Suppressor macrophage treated with lipopolysaccharide for 1 hour (primary cell): ENCODE results near the gene NUTM2F.
"Not testable (repeated sequence)": the region's sequence is repeated elsewhere in the genome, so short reads cannot be mapped to it uniquely, and the experiment has no call there.

Source experiments
- DNase-seq, 3 donors: peaks; one replicate each; pipeline ENCODE4 v3.0.0-alpha.2; 2020 to 2022

NUTM2F gene

DNA sequence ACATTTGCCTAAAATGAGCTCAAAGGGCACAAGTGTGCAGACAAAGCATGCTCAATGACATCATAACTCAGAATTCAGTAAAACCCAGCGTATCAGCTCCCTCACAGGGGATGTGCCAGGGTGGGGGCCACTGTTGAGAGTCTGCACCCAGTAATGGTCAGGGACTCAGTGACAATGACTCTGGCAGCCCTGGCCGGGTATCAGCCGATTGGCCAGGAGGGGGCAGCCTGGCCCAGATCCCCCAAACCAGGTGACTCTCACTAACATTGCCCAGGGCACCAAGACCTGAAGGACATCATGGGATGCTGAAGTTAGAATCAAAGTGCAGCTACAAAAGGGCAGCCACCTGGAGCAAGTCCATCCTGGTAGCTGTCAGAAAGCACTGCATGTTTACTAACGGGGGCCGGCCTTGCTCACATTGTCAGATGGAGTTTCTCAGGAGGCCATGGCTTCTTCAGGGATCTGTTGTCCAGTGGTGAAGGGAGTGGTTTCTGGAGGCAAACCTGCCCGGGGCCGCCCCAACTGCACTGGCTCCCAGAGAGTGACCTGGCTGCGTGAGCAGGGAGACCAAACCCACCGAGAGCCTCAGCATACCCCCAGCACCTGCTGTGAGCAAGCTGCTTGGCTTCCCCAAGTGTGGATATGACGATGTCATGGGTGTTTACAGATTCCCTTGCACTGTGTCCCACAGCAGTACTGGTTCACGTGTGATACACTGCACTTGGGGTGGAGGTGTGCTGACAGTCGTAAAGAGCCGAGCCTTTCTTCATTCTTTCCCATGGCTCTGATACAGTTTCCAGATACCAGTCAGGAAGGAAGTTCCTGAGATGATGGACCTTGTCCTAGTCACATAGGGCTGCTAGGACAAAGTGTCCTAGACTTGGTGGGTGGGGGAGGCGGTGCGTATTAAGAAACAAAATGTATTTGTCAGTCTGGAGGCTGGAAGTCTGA is 13.1 kb downstream of the NUTM2F start:
- DNase-seq: not testable (repeated sequence)

DNA sequence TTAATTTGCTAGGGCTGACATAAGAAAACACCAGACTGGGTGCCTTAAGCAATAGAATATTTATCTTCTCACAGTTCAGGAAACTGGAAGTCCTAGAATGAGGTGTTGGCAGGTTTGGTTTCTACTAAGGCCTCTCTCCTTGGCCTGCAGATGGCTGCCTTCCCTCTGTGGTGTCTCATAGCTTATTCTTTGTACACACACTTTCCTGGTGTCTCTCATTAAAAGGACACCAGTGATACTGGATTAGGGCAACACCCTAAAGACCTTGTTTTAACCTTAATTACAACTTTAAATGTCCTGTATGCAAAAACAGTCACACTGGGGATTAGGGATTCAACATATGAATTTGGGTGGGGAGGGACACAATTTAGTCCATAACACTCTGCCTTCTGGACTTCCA is 25.1 kb downstream of the NUTM2F start:
- DNase-seq: no peak

DNA sequence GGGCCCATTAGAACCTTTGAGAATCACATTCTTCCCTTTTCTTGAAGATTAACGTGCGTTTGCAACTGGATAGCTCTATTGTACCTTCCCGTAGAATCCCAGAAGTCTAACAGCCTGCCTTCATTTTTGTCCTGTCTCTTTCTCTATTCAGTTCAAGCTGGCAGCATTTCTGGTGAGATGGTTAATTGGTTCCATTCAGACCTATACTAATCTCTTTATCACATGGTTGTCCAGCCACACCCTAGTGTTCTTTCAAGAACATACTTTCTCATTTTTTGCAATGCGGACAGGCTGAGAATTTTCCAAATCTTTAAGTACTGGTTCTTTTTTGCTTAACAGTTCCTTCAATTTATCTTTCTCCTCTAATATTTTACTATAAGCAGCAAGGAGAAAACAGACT is 26.0 kb downstream of the NUTM2F start:
- DNase-seq: no peak

DNA sequence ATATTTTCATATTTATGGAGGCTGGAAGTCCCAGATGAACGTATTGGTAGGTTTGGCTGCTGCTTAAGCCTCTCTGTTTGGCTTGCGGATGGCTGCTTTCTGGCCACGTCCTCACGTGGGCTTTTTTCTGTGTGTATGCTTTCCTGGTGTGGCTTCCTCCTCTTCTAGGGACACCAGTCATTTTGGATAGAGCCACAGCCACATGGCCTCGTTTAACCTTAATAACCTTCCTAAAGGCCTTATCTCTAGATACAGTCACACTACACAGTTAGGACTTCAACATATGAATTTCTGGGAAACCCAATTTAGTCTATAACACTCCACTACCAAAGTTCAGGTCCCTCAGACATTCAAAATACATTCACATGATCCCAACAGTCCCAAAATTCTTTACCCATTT is 26.9 kb downstream of the NUTM2F start:
- DNase-seq: no peak

DNA sequence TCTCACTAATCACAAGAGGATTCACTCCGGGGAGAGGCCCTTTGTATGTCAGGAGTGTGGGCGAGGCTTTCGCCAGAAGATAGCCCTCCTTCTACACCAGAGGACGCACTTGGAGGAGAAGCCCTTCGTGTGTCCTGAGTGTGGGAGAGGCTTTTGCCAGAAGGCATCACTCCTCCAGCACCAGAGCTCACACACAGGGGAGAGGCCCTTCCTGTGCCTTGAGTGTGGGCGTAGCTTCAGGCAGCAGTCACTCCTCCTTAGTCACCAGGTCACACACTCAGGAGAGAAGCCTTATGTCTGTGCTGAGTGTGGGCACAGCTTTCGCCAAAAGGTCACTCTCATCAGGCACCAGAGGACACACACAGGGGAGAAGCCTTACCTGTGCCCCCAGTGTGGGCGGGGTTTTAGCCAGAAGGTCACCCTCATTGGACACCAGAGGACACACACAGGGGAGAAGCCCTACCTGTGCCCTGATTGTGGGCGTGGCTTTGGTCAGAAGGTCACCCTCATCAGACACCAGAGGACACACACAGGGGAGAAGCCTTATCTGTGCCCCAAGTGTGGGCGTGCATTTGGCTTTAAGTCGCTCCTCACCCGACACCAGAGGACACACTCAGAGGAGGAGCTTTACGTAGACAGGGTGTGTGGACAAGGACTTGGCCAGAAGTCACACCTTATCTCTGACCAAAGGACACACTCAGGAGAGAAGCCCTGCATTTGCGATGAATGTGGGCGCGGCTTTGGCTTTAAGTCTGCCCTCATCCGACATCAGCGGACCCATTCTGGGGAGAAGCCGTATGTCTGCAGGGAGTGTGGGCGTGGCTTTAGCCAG is 27.8 kb downstream of the NUTM2F start:
- peak in 2 of 3 donors; percentile 5 to 7 for DNase-seq

DNA sequence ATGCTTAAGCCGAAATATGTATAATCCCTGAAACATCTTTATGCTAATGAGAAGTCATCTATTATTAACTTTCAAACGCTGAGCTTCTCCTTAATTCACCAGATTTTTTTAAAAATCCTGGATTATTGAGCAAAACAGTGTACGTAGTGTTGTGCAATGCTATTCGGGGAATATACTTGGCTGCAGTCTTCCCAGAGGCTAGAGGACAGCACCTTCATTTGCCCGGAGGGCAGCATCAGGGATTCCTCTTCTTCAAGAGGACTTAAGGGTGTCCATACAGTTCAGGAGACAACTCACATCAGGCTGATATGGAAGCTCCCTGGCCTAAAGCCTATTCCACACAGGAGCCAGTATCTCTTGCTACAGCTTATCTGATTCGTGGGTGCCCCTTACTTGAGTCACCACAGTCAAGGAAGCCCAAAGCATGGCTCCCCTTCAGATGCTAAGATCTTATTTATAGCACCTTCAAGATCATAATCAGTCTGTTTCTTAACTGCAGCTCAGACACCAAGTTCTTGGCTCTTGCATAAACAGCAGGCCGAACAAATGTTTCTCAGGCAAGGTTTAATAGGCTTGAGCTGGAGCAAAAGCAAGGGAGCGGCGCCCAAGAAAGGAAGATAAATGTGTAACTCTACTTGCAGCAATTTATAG is 29.4 kb downstream of the NUTM2F start:
- no peak for DNase-seq

DNA sequence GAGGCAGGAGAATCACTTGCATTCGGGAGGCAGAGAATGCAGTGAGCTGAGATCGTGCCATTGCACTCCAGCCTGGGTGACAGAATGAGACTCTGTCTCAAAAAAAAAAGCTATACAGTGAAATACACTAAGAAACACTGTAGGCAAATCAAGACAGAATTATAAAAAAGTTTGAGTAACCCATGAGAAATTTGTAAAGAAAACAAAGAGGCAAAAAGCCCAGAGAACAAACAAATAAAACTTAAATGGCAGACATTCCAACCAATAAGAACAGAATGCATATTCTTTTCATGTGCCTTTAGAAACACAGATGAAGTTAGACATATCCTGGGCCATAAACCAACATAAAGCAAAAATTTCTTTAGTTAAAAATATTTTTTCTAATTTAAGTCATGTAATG is 38.8 kb downstream of the NUTM2F start:
- DNase-seq: no peak

DNA sequence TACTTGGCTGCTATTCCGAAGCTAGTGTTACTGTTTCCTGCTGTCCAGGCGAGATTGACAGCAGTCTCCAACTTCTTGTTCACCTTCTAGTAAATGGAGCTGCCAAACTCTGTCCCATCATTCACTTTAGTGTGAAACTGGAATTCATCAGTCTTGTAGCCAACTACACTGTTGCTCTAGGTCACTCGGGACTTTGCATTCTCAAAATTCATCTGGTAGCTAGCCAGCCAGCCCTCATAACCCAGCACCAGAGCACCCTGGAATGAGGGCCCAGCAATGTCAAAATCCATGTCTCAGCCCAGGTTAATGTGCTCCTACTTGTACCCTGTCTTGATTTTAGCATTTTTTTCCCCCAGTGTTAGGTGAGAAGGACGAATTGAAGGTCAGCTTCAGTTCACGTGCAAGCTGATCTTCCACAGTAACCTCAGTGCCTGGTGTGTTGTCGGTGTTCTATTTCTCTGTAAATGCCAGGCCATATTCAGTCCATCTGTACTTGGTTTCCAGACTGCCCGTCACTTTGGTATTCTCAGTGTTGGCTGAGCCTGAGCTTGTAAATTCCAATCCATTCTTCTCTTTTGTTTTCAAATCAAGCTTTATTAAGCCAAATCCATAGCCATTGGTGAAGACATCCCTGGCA is 40.4 kb downstream of the NUTM2F start:
- DNase-seq: no peak

DNA sequence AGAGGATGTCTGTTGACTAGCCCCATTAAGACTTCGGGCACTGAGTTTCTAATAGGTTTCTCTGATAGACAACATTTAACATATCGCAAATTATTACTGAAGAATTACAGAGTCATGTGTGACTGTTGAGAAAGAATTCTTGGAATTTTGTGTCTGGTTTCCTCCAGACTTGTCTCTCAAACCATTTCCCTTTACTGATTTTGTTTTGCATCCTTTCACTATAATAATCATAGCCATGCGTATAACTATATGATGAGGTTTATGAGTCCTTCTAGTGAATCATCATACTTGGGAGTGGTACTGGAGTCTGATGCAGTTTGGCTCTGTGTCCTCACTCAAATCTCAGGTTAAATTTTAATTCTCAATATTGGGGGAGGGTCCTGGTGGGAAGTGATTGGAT is 42.3 kb downstream of the NUTM2F start:
- DNase-seq: no peak

DNA sequence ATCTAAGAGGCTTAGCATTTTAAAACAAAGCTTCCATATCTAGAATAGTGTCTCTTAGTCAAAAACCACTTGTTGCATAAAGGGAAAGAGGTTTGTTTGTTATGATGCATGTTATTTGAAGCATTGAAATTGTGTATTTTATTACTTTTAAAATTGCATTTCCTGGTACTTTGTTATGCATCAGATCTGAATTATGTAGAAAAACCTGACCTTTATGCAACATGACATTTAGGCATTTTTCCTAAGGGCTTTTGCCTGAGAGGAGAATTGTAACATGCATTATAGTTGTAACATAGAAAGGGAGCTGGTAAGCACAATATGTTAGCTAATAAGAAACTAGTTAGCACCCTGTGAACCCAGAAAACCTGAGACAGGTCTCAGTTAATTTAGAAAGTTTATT is 47.3 kb downstream of the NUTM2F start:
- no peak for DNase-seq

DNA sequence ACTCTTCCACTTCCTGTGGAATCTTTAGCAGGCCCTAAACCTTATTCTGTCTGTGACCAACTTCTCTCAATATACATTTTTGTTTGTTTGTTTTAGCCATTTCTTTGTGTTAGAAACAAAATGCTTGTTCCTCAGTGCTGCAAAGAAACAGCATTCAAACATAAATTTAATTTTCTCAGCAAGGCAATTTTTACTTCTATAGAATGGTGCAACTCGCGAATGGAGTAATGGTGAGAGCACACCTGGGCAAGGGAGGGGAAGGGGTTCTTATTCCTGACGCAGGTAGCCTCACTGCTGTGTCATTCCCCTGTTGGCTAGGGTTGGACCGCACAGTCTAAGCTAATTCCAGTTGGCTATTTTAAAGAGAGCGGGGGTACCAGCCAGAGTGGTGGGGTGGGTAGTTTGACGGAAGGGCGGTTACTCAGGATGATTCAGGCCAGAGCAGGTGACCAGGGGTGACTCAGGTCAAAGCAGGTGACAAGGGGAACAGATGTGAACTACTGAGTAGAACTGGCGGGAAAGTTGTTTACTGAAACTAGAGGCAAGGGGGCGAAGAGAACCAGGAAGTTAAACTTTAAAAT is 47.9 kb downstream of the NUTM2F start:
- DNase-seq: no peak

DNA sequence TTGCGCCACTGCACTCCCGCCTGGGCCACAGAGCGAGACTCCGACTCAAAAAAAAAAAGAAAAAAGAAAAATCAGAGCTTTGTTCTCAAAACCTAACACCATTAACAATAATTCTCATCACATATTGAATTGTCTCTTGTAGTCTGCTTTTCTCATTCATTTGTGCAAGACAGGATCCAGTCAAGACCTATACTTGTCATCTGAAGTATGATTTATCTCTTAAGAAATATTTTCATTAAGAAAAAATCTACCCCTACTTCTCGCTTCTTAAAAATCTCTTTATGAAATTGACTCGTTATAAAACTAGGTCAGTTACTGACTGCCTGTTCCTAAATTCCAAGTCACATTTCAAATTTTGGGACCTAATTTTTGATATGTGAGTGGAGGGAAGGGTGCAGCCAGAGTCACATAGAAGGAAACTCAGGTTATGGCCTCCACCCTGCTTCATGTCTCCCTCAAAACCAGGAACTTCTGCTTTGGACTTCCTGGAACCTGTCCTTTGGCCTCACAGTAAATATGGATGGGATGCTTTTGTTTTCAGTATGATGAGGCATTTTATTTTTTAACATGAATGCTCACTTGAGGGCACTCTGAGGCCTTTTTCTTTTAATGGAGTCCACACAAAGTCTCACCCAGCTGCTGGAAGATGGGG is 50.4 kb downstream of the NUTM2F start:
- DNase-seq: no peak

DNA sequence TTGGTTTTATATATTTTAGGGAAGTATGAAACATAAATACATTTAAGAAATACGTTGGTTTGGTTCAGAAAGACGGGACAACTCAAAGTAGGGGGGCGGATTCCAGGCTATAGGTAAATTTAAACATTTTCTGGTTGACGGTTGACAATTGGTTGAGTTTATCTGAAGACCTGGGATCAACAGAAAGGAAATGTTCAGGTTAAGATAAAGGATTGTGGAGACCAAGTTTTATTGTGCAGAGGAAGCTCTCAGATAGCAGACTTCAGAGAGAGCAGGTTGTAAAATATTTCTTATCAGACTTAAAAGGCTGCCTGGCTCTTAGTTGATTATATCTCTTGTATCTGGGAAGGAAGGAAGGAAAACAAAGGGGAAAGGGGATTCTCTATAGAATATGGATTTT is 51.4 kb downstream of the NUTM2F start:
- not testable (repeated sequence) for DNase-seq

DNA sequence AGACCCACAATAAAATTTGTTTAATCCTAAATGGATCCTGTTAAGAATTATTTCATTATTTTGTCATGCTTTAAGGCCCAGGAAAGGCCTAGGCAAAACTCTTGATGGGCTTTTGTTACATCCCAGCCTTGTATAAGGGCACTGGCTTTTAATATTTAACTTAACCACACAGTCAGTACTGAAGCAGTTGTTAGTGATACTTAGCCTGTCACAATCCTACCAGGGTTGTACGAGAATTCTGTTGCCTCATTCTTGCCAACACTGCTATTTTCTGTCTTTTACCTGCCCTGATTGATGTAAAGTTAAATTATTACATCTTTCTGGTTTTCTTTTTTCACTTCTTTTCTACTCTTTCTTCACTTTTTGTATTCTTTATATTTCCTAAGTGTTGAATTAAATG is 58.4 kb downstream of the NUTM2F start:
- DNase-seq: no peak

DNA sequence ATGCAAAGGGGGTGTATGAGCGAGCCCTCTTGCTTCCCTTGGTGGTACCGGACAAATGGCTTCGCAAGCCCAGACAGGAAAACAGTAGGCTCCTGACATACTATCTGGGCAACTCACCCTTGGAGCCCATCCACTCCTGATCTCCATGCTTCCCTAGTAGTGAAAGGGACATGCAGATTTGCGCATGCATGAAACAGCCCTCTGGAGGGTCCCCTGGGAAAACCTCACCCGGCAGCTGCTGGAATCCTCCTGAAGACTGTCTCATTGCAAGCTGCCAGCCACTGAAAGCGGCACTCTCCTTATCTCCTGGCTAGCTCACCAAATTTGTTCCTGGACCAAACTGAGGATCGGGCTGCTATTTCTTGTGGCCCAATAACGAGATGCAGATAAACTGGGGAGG is 59.2 kb downstream of the NUTM2F start:
- DNase-seq: no peak
